ENCODE results near the gene ACACA.

The ACACA gene

GRCh38 chr17:37317867-37318266 is 88.8 kb downstream of the ACACA start:
- H2AFZ ChIP-seq = no peak overlapping the region
- H3K9ac ChIP-seq = no peak overlapping the region
- TF ChIP-seq CTCF (IDR thresholded peaks at IDR 0.05) = no peak
- H3K4me3 ChIP-seq (ENCODE audit: low read depth, low read length) = no peak overlapping the region
- no peaks in the 10 kb centered on the region for H3K9me3 ChIP-seq (ENCODE audit: control insufficient read depth, low read length)
- peaks cover 10% of the 10 kb centered on the region for H3K79me2 ChIP-seq
- no peaks in the 10 kb centered on the region for H3K36me3 ChIP-seq (ENCODE audit: control insufficient read depth, insufficient read depth, low read length)
- no peaks in the 10 kb centered on the region for H3K4me1 ChIP-seq
- no peak overlapping the region for H3K27ac ChIP-seq
- H3K27me3 ChIP-seq (ENCODE audit: control insufficient read depth, insufficient read depth, low read length) = no peaks in the 10 kb centered on the region
- H3K4me2 ChIP-seq (ENCODE audit: low read length) = no peak overlapping the region

- no peak overlapping the region for H3K4me3 ChIP-seq (ENCODE audit: low read depth, low read length)
- H3K9ac ChIP-seq = no peak overlapping the region
- H3K79me2 ChIP-seq = peaks cover 5% of the 10 kb centered on the region
- H3K36me3 ChIP-seq (ENCODE audit: control insufficient read depth, insufficient read depth, low read length) = no peaks in the 10 kb centered on the region
- TF ChIP-seq CTCF (IDR thresholded peaks at IDR 0.05) = no peak
- H2AFZ ChIP-seq = no peak overlapping the region
- no peaks in the 10 kb centered on the region for H3K4me1 ChIP-seq
- H3K9me3 ChIP-seq (ENCODE audit: control insufficient read depth, low read length) = no peaks in the 10 kb centered on the region
- H3K27me3 ChIP-seq (ENCODE audit: control insufficient read depth, insufficient read depth, low read length) = no peaks in the 10 kb centered on the region
- H3K27ac ChIP-seq = no peak overlapping the region
- no peak overlapping the region for H3K4me2 ChIP-seq (ENCODE audit: low read length)
These were observed 91.0 kb downstream of the ACACA start for GRCh38 chr17:37315601-37316000.

- Histone ChIP-seq H3K36me3 (ENCODE audit: control insufficient read depth, insufficient read depth, low read length) (no peaks in the 10 kb centered on the region), H2AFZ (no peak overlapping the region), H3K4me2 (ENCODE audit: low read length) (no peak overlapping the region), H3K27ac (no peak overlapping the region), H3K9me3 (ENCODE audit: control insufficient read depth, low read length) (no peaks in the 10 kb centered on the region), H3K79me2 (peaks cover 5% of the 10 kb centered on the region), H3K9ac (no peak overlapping the region), H3K27me3 (ENCODE audit: control insufficient read depth, insufficient read depth, low read length) (no peaks in the 10 kb centered on the region), H3K4me1 (no peaks in the 10 kb centered on the region), H3K4me3 (ENCODE audit: low read depth, low read length) (no peak overlapping the region)
- TF ChIP-seq CTCF (IDR thresholded peaks at IDR 0.05) = no peak
These were observed 94.3 kb downstream of the ACACA start for GRCh38 chr17:37312137-37312923.

GRCh38 chr17:37310940-37311339 is 95.7 kb downstream of the ACACA start:
- Histone ChIP-seq H3K4me1 (no peaks in the 10 kb centered on the region), H3K4me3 (ENCODE audit: low read depth, low read length) (no peak overlapping the region), H3K27ac (no peak overlapping the region), H3K79me2 (peaks cover 5% of the 10 kb centered on the region), H3K27me3 (ENCODE audit: control insufficient read depth, insufficient read depth, low read length) (no peaks in the 10 kb centered on the region), H3K36me3 (ENCODE audit: control insufficient read depth, insufficient read depth, low read length) (no peaks in the 10 kb centered on the region), H3K4me2 (ENCODE audit: low read length) (no peak overlapping the region), H3K9ac (no peak overlapping the region), H2AFZ (no peak overlapping the region), H3K9me3 (ENCODE audit: control insufficient read depth, low read length) (no peaks in the 10 kb centered on the region)
- no peak for TF ChIP-seq CTCF (IDR thresholded peaks at IDR 0.05)

DNA sequence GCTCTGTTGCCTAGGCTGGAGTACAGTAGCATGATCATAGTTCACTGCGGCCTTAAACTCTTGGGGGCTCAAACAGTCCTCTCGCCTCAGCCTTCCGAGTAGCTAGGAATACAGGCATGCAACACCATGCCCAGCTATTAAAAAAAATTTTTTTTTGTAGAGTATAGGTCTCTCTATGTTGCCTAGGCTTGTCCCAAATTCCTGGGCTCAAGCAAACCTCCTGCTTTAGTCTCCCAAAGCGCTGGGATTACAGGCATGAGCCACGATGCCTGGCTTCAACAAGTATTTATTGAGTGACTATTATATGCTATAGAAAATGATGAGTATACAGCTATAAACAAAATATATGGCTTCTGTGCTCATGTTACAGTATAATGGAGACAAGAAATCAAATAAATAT is 97.6 kb downstream of the ACACA start:
- H3K4me3 ChIP-seq (ENCODE audit: low read depth, low read length) = no peak overlapping the region
- no peak overlapping the region for H3K27ac ChIP-seq
- H3K9me3 ChIP-seq (ENCODE audit: control insufficient read depth, low read length) = no peaks in the 10 kb centered on the region
- no peak overlapping the region for H2AFZ ChIP-seq
- no peaks in the 10 kb centered on the region for H3K27me3 ChIP-seq (ENCODE audit: control insufficient read depth, insufficient read depth, low read length)
- H3K4me1 ChIP-seq = no peaks in the 10 kb centered on the region
- no peaks in the 10 kb centered on the region for H3K79me2 ChIP-seq
- H3K9ac ChIP-seq = no peak overlapping the region
- no peak for TF ChIP-seq CTCF (IDR thresholded peaks at IDR 0.05)
- H3K36me3 ChIP-seq (ENCODE audit: control insufficient read depth, insufficient read depth, low read length) = no peaks in the 10 kb centered on the region
- no peak overlapping the region for H3K4me2 ChIP-seq (ENCODE audit: low read length)
